NT2/D1 (cell line): Measurements from ENCODE around the gene EPN3.

Experiments used
- SUZ12 ChIP-seq: IDR thresholded peaks from 2 replicates; pipeline ENCODE4 v1.6.1; 2011; ENCODE audit not compliant: insufficient read length, insufficient read depth; ENCODE audit errors: extremely low read depth
- YY1 ChIP-seq: IDR thresholded peaks from 2 replicates; pipeline ENCODE4 v1.6.1; 2011; ENCODE audit not compliant: insufficient read length, insufficient read depth
- ZNF274 ChIP-seq: IDR thresholded peaks from 2 replicates; pipeline ENCODE4 v1.6.1; 2011; ENCODE audit warnings: mild to moderate bottlenecking, low read depth, low read length

DNA sequence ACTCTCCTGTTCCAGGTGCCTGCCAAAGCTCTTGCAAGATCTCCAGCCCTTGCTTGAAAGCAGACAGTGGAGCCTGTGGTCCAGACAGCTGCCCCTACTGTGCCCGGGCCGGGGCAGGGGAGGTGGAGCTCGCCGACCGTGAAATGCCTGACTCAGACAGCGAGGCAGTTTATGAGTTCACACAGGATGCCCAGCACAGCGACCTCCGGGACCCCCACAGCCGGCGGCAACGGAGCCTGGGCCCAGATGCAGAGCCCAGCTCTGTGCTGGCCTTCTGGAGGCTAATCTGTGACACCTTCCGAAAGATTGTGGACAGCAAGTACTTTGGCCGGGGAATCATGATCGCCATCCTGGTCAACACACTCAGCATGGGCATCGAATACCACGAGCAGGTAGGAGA is 45.6 kb downstream of the EPN3 start:
- TF ChIP-seq YY1 (no peak), ZNF274 (no peak), SUZ12 (no peak)
